SK-N-SH treated with all-trans-retinoic acid at 6 μM for 48 hours (cell line): ENCODE results near the gene TMEM91.

ENCODE experiments used
- ATAC-seq: fragments of 200-7000 bp; cut with Tn5 transposase; 3 replicates; pipeline ENCODE4 v1.9.1; 2020; ENCODE audit warnings: mild to moderate bottlenecking, moderate library complexity
- ARNTL ChIP-seq: fragments of 450-650 bp; formaldehyde crosslinking; IDR thresholded peaks from 2 replicates; pipeline ENCODE4 v1.5.0; 2020; ENCODE audit warnings: low read depth, mild to moderate bottlenecking, moderate library complexity, borderline replicate concordance
- BACH2 ChIP-seq: fragments of 250-450 bp; sonication (Bioruptor Pico); IDR thresholded peaks from 2 replicates; pipeline ENCODE4 v1.9.0; 2021; ENCODE audit warnings: mild to moderate bottlenecking, borderline replicate concordance
- CREB5 ChIP-seq: fragments of 250-450 bp; sonication (Bioruptor Pico); IDR thresholded peaks from 2 replicates; pipeline ENCODE4 v1.5.1; 2020; ENCODE audit warnings: low read depth, mild to moderate bottlenecking, moderate library complexity
- CSDC2 ChIP-seq: fragments of 250-450 bp; sonication (Bioruptor Pico); IDR thresholded peaks from 2 replicates; pipeline ENCODE4 v1.5.0; 2020; ENCODE audit warnings: mild to moderate bottlenecking, moderate library complexity
- ESRRG ChIP-seq: fragments of 250-450 bp; sonication (Bioruptor Pico); IDR thresholded peaks from 2 replicates; pipeline ENCODE4 v1.6.1; 2021; ENCODE audit warnings: mild to moderate bottlenecking
- GLIS3 ChIP-seq: fragments of 250-450 bp; sonication (Bioruptor Pico); IDR thresholded peaks from 2 replicates; pipeline ENCODE4 v1.5.0; 2020; ENCODE audit warnings: mild to moderate bottlenecking, moderate library complexity
- ISL1 ChIP-seq: fragments of 250-450 bp; sonication (Bioruptor Pico); IDR thresholded peaks from 2 replicates; pipeline ENCODE4 v2.1.2; 2022; ENCODE audit warnings: mild to moderate bottlenecking, moderate library complexity
- OSR1 ChIP-seq: fragments of 250-450 bp; sonication (Bioruptor Pico); IDR thresholded peaks from 2 replicates; pipeline ENCODE4 v1.8.0; 2022; ENCODE audit warnings: moderate library complexity, mild to moderate bottlenecking, inconsistent platforms
- POU6F1 ChIP-seq: fragments of 250-450 bp; sonication (Bioruptor Pico); IDR thresholded peaks from 2 replicates; pipeline ENCODE4 v1.8.0; 2021; ENCODE audit warnings: low read depth, mild to moderate bottlenecking, moderate library complexity, borderline replicate concordance
- PPARA ChIP-seq: fragments of 250-450 bp; sonication (Bioruptor Pico); IDR thresholded peaks from 2 replicates; pipeline ENCODE4 v1.5.0; 2020; ENCODE audit warnings: mild to moderate bottlenecking, borderline replicate concordance
- RARB ChIP-seq: fragments of 250-450 bp; sonication (Bioruptor Pico); IDR thresholded peaks from 2 replicates; pipeline ENCODE4 v1.8.0; 2021; ENCODE audit warnings: mild to moderate bottlenecking, moderate library complexity
- SNAI2 ChIP-seq: fragments of 250-450 bp; sonication (Bioruptor Pico); IDR thresholded peaks from 2 replicates; pipeline ENCODE4 v1.5.0; 2020; ENCODE audit warnings: mild to moderate bottlenecking, moderate library complexity
- TCF4 ChIP-seq: fragments of 250-450 bp; sonication (Bioruptor Pico); IDR thresholded peaks from 2 replicates; pipeline ENCODE4 v1.8.0; 2021; ENCODE audit warnings: mild to moderate bottlenecking, moderate library complexity, borderline replicate concordance
- TOX ChIP-seq: fragments of 250-450 bp; sonication (Bioruptor Pico); IDR thresholded peaks from 2 replicates; pipeline ENCODE4 v1.8.0; 2021; ENCODE audit warnings: mild to moderate bottlenecking, moderate library complexity, borderline replicate concordance
- ZC3H10 ChIP-seq: fragments of 250-450 bp; sonication (Bioruptor Pico); IDR thresholded peaks from 2 replicates; pipeline ENCODE4 v1.5.1; 2021; ENCODE audit warnings: mild to moderate bottlenecking, moderate library complexity
- ZFP3 ChIP-seq: fragments of 250-450 bp; sonication (Bioruptor Pico); IDR thresholded peaks from 2 replicates; pipeline ENCODE4 v1.5.0; 2020; ENCODE audit warnings: mild to moderate bottlenecking, moderate library complexity
- ZFP30 ChIP-seq: fragments of 450-650 bp; formaldehyde crosslinking; IDR thresholded peaks from 2 replicates; pipeline ENCODE4 v1.5.0; 2022; ENCODE audit warnings: mild to moderate bottlenecking, moderate library complexity
- ZNF565 ChIP-seq: fragments of 450-650 bp; formaldehyde crosslinking; conservative IDR thresholded peaks from 2 replicates; pipeline ENCODE4 v1.5.0; 2020; ENCODE audit warnings: low read depth, mild to moderate bottlenecking, moderate library complexity
- ZNF70 ChIP-seq: fragments of 450-650 bp; formaldehyde crosslinking; IDR thresholded peaks from 2 replicates; pipeline ENCODE4 v1.5.0; 2020; ENCODE audit warnings: mild to moderate bottlenecking, moderate library complexity
- ZNF8 ChIP-seq: fragments of 450-650 bp; formaldehyde crosslinking; IDR thresholded peaks from 2 replicates; pipeline ENCODE4 v1.5.0; 2020; ENCODE audit warnings: mild to moderate bottlenecking, moderate library complexity
- TF ChIP-seq, protein P1 (sequence below): fragments of 250-450 bp; sonication (Bioruptor Pico); IDR thresholded peaks from 2 replicates; pipeline ENCODE4 v1.5.0; 2020; ENCODE audit warnings: mild to moderate bottlenecking, moderate library complexity
- TF ChIP-seq, protein P2 (sequence below): fragments of 250-450 bp; sonication (Bioruptor Pico); IDR thresholded peaks from 2 replicates; pipeline ENCODE4 v1.5.1; 2021; ENCODE audit warnings: mild to moderate bottlenecking, moderate library complexity
- TF ChIP-seq, protein P3 (sequence below): fragments of 250-450 bp; sonication (Bioruptor Pico); IDR thresholded peaks from 2 replicates; pipeline ENCODE4 v1.8.0; 2020; ENCODE audit warnings: mild to moderate bottlenecking, moderate library complexity, borderline replicate concordance

The TMEM91 gene

GRCh38 chr19:41372501-41372900, 3.8 kb upstream of the TMEM91 start (continued):
- TF ChIP-seq, protein P1, sequence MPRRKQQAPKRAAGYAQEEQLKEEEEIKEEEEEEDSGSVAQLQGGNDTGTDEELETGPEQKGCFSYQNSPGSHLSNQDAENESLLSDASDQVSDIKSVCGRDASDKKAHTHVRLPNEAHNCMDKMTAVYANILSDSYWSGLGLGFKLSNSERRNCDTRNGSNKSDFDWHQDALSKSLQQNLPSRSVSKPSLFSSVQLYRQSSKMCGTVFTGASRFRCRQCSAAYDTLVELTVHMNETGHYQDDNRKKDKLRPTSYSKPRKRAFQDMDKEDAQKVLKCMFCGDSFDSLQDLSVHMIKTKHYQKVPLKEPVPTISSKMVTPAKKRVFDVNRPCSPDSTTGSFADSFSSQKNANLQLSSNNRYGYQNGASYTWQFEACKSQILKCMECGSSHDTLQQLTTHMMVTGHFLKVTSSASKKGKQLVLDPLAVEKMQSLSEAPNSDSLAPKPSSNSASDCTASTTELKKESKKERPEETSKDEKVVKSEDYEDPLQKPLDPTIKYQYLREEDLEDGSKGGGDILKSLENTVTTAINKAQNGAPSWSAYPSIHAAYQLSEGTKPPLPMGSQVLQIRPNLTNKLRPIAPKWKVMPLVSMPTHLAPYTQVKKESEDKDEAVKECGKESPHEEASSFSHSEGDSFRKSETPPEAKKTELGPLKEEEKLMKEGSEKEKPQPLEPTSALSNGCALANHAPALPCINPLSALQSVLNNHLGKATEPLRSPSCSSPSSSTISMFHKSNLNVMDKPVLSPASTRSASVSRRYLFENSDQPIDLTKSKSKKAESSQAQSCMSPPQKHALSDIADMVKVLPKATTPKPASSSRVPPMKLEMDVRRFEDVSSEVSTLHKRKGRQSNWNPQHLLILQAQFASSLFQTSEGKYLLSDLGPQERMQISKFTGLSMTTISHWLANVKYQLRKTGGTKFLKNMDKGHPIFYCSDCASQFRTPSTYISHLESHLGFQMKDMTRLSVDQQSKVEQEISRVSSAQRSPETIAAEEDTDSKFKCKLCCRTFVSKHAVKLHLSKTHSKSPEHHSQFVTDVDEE (CRISPR knock-in tag), result no peak
- no peak for TF ChIP-seq GLIS3 (CRISPR knock-in tag)
- TF ChIP-seq, protein P2, sequence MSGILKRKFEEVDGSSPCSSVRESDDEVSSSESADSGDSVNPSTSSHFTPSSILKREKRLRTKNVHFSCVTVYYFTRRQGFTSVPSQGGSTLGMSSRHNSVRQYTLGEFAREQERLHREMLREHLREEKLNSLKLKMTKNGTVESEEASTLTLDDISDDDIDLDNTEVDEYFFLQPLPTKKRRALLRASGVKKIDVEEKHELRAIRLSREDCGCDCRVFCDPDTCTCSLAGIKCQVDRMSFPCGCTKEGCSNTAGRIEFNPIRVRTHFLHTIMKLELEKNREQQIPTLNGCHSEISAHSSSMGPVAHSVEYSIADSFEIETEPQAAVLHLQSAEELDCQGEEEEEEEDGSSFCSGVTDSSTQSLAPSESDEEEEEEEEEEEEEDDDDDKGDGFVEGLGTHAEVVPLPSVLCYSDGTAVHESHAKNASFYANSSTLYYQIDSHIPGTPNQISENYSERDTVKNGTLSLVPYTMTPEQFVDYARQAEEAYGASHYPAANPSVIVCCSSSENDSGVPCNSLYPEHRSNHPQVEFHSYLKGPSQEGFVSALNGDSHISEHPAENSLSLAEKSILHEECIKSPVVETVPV, result no peak
- no peak for TF ChIP-seq ZC3H10
- TF ChIP-seq TOX (CRISPR knock-in tag), result no peak
- no peak for TF ChIP-seq TCF4

DNA sequence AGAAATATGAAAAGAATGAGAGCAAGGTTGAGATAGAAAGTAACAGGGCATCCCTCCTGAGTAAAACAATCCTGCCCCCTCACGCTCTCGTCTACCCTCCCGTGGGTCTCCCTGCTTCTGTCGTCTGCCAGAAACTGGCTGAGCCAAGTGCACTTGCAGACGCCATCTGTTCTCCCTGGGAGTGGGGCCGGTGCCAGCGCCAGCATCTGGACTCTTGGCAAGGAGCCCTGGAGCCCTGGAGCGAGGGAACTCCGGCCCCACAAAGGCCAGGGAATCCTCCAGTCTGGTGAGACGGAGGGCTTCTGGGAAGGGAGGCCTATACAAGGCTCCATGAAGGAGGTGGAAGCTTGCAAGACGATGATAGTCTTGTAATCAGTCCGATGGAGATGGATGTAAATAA, 2.3 kb upstream of the TMEM91 start:
- ATAC-seq, result peak; percentile 82
- TF ChIP-seq ISL1 (CRISPR knock-in tag), result peak; percentile 35; the same call in 1 of the 2 replicates
- peak; percentile 97 for TF ChIP-seq TCF4
- TF ChIP-seq ESRRG, result no peak
- no peak for TF ChIP-seq OSR1 (CRISPR knock-in tag)
- TF ChIP-seq, protein P1 (CRISPR knock-in tag), result peak; percentile 37; the same call in 1 of the 2 replicates
- TF ChIP-seq SNAI2 (CRISPR knock-in tag), result peak; percentile 95; the same call in 1 of the 2 replicates
- TF ChIP-seq, protein P3, sequence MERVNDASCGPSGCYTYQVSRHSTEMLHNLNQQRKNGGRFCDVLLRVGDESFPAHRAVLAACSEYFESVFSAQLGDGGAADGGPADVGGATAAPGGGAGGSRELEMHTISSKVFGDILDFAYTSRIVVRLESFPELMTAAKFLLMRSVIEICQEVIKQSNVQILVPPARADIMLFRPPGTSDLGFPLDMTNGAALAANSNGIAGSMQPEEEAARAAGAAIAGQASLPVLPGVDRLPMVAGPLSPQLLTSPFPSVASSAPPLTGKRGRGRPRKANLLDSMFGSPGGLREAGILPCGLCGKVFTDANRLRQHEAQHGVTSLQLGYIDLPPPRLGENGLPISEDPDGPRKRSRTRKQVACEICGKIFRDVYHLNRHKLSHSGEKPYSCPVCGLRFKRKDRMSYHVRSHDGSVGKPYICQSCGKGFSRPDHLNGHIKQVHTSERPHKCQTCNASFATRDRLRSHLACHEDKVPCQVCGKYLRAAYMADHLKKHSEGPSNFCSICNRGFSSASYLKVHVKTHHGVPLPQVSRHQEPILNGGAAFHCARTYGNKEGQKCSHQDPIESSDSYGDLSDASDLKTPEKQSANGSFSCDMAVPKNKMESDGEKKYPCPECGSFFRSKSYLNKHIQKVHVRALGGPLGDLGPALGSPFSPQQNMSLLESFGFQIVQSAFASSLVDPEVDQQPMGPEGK (CRISPR knock-in tag), result no peak
- no peak for TF ChIP-seq ZNF8 (CRISPR knock-in tag)
- TF ChIP-seq GLIS3 (CRISPR knock-in tag), result 0 out of 2 replicates have a peak, but pooled peaks have one; percentile 42
- no peak for TF ChIP-seq PPARA (CRISPR knock-in tag)
- no peak for TF ChIP-seq RARB (CRISPR knock-in tag)
- TF ChIP-seq, protein P2, result no peak
- no peak for TF ChIP-seq ZC3H10
- no peak for TF ChIP-seq CSDC2 (CRISPR knock-in tag)
- peak; percentile 73; the same call in 1 of the 2 replicates for TF ChIP-seq ZFP3 (CRISPR knock-in tag)
- no peak for TF ChIP-seq ZNF70 (CRISPR knock-in tag)
- TF ChIP-seq ARNTL (CRISPR knock-in tag), result no peak
- no peak for TF ChIP-seq ZNF565
- no peak for TF ChIP-seq CREB5 (CRISPR knock-in tag)
- TF ChIP-seq BACH2 (CRISPR knock-in tag), result no peak
- no peak for TF ChIP-seq POU6F1 (CRISPR knock-in tag)
- no peak for TF ChIP-seq TOX (CRISPR knock-in tag)
- TF ChIP-seq ZFP30, result no peak
- TF ChIP-seq, all 23 proteins: peak for 6
